A673 (cell line): ENCODE results near the gene ISCU. TPM values are rescaled to one million over a fixed set of nuclear protein-coding genes. Genes with fewer than 3 reads are reported as not detected.
"Not testable (repeated sequence)": the region's sequence is repeated elsewhere in the genome, so short reads cannot be mapped to it uniquely, and the experiment has no call there.

ENCODE experiments used
- BruUV-seq: library from RNA; stranded (reverse); fragments of 400-500 nt; replicated peaks from 2 replicates; lab custom pipeline; 2021; lab: Mats Ljungman, UMichigan
- CTCF ChIA-PET: fragments of 300-600 bp; sonication (Branson Sonifier 250); formaldehyde crosslinking; loops from one replicate; lab custom pipeline; 2022; ENCODE audit warnings: antibody characterized with exemption; lab: Charles Lee
- POLR2A ChIA-PET: fragments of 300-600 bp; sonication (Branson Sonifier 250); formaldehyde crosslinking; loops from one replicate; lab custom pipeline; 2022; ENCODE audit warnings: antibody characterized with exemption; ENCODE audit not compliant: low non-redundant PET; lab: Charles Lee
- DNase-seq: peaks from one replicate; pipeline ENCODE4 v3.0.0-alpha.2; 2015; ENCODE audit warnings: low spot score
- H3K27ac ChIP-seq: fragments of 200-600 bp; sonication (generic); 2 replicates; pipeline ENCODE4 v1.5.1; 2016; ENCODE audit warnings: mixed run types, low read depth, mild to moderate bottlenecking, mixed read lengths, antibody characterized with exemption, low read length; ENCODE audit not compliant: poor library complexity, severe bottlenecking
- H3K27me3 ChIP-seq: fragments of 200-600 bp; sonication (generic); replicated peaks from 2 replicates; pipeline ENCODE4 v1.6.1; 2017; ENCODE audit warnings: mixed run types, low read depth, mild to moderate bottlenecking, mixed read lengths, antibody characterized with exemption, low read length; ENCODE audit not compliant: insufficient read depth, poor library complexity
- H3K36me3 ChIP-seq: fragments of 200-600 bp; sonication (generic); 2 replicates; pipeline ENCODE4 v1.6.1; 2016; ENCODE audit warnings: mixed run types, mild to moderate bottlenecking, mixed read lengths, antibody characterized with exemption, low read length; ENCODE audit not compliant: insufficient read depth, poor library complexity, severe bottlenecking
- H3K4me1 ChIP-seq: fragments of 200-600 bp; sonication (generic); 2 replicates; pipeline ENCODE4 v1.6.1; 2017; ENCODE audit warnings: mixed run types, mild to moderate bottlenecking, mixed read lengths, antibody characterized with exemption, low read length; ENCODE audit not compliant: insufficient read depth, poor library complexity, severe bottlenecking
- H3K4me3 ChIP-seq: fragments of 200-600 bp; sonication (generic); 2 replicates; pipeline ENCODE4 v1.5.1; 2016; ENCODE audit warnings: low read depth, mixed run types, mild to moderate bottlenecking, mixed read lengths, low read length; ENCODE audit not compliant: poor library complexity, severe bottlenecking
- H3K9me3 ChIP-seq: fragments of 200-600 bp; sonication (generic); 2 replicates; pipeline ENCODE4 v1.6.1; 2016; ENCODE audit warnings: mixed run types, low read depth, mild to moderate bottlenecking, mixed read lengths, antibody characterized with exemption, low read length; ENCODE audit not compliant: poor library complexity, severe bottlenecking
- CTCF ChIP-seq: fragments of 300-800, 200-600 bp; sonication (generic); conservative IDR thresholded peaks from 2 replicates; pipeline ENCODE4 v1.5.1; 2017; ENCODE audit warnings: low read depth, mild to moderate bottlenecking, antibody characterized with exemption, low read length, moderate library complexity, mixed read lengths
- EZH2 ChIP-seq: fragments of 200-600 bp; sonication (generic); IDR thresholded peaks from 2 replicates; pipeline ENCODE4 v1.6.1; 2017; ENCODE audit warnings: borderline replicate concordance, low read depth, mild to moderate bottlenecking, mixed read lengths, antibody characterized with exemption, low read length; ENCODE audit not compliant: poor library complexity, severe bottlenecking
- intact Hi-C: fragments of 100-400 bp; cut with micrococcal nuclease; formaldehyde crosslinking; loops from one replicate; pipeline ENCODE4 v1.10.0; 2022; ENCODE audit not compliant: unreplicated experiment
- total RNA-seq: library from RNA; stranded (reverse); gene quantifications from 2 replicates; pipeline ENCODE4 v1.2.3, GENCODE V29; 2021

ISCU gene
- total RNA-seq, 1 experiment from 2014 or later = 73.4 TPM

- Histone ChIP-seq H3K4me3 (no peak overlapping the region), H3K27me3 (no peaks in the 10 kb centered on the region), H3K27ac (no peak overlapping the region), H3K4me1 (peaks cover 8% of the 10 kb centered on the region), H3K36me3 (no peaks in the 10 kb centered on the region), H3K9me3 (no peaks in the 10 kb centered on the region)
- BruUV-seq = no TSS peak
- intact Hi-C loops = loop anchor here (1.0 to 5.0 kb wide), 3 partner anchors 48 to 101 kb away; partner anchors contain the start of gene FICD
- DNase-seq = peak; percentile 87
- POLR2A ChIA-PET = no interaction called here
- peak; percentile 97 for TF ChIP-seq CTCF
- no peak for TF ChIP-seq EZH2
- CTCF ChIA-PET = interaction anchor here (0.5 to 1.3 kb wide), 3 partner anchors 20 to 51 kb away, joined by 3 to 5 read pairs (median 3); no protein-coding TSS in a partner anchor
Measured at GRCh38 chr12:108618079-108618952, 55.9 kb downstream of the ISCU start.

- H3K27me3 ChIP-seq, H3K9me3 ChIP-seq, H3K27ac ChIP-seq, DNase-seq, H3K36me3 ChIP-seq, BruUV-seq, H3K4me1 ChIP-seq, POLR2A ChIA-PET, H3K4me3 ChIP-seq: not testable (repeated sequence)
- CTCF ChIA-PET = interaction anchor here (0.5 to 1.3 kb wide), 2 partner anchors 20 to 51 kb away, joined by 3 to 5 read pairs; no protein-coding TSS in a partner anchor
- intact Hi-C loops = loop anchor here (1.0 to 5.0 kb wide), 3 partner anchors 48 to 102 kb away; partner anchors contain the start of gene FICD
Measured at GRCh38 chr12:108618953-108619274, 56.5 kb downstream of the ISCU start.

Other genes with a start within 250 kb of the ISCU start
- 0.24 and 0.57 TPM in 2 replicates for gene CMKLR1, start 223.3 kb upstream of the ISCU start, total RNA-seq
- 3.6 and 4.1 TPM in 2 replicates for gene FICD, start 47.3 kb upstream of the ISCU start, total RNA-seq
- gene SART3, start 1.4 kb upstream of the ISCU start, total RNA-seq = 93.8 and 99.3 TPM in 2 replicates
- gene TMEM119, start 35.5 kb downstream of the ISCU start, total RNA-seq = 1.0 TPM in 1 of 2 replicates, not detected in the other
- 0.34 and 0.35 TPM in 2 replicates for gene SELPLG, start 71.3 kb downstream of the ISCU start, total RNA-seq
- gene CORO1C, start 168.9 kb downstream of the ISCU start, total RNA-seq = 206 and 208 TPM in 2 replicates